Heart left ventricle (tissue), 13 donors: ENCODE results near the gene ZNRF4.

Source experiments
- CTCF ChIP-seq, 12 donors: fragments of 200-600 bp; sonication (generic) in 4 of 12; IDR thresholded peaks; one replicate each; pipeline versions ENCODE4 v1.5.0 to v1.8.0; 2018 to 2022; ENCODE audit warnings: antibody characterized with exemption in 12 of 12, mild to moderate bottlenecking in 5 of 12
- POLR2A ChIP-seq, 2 donors: fragments of 450-650 bp; IDR thresholded peaks; one replicate each; pipeline ENCODE4 v1.6.1; 2017; ENCODE audit warnings: antibody characterized with exemption in 2 of 2, mild to moderate bottlenecking in 2 of 2, moderate library complexity in 2 of 2
- donor health status: ischemic (EF 13 %, LVEDD 7.1; RV severe dilation, severe dysfunction).
- donor health status: DM: no; HTN: yes; CAD: no.
- donor health status: DM: no; HTN: no; CAD: no.
- donor health status: ischemic (EF 25% LVEDD 6.9; RV normal size, moderate dysfunction).
- donor health status: ischemic (EF 25% LVEDD 5.7; RV mildly dilated, moderate dysfunction).
- donor health status: ischemic (EF 35%, LVEDD 5.7; RV mildly dilated, moderate dysfunction).
- donor health status: nonischemic (EF 11% LVEDD 7.7; RV severe dilation, severe dysfunction).
- donor health status: DM: yes; HTN: yes; CAD: no.
- donor health status: PGD.
- donor health status: ischemic (EF 29% LVEDD 5.4; RV normal size, mild dysfunction).
- donor health status: nonischemic (EF 23%, LVEDD 6.1; RV moderate dilation, normal function).

- TF ChIP-seq POLR2A (IDR thresholded peaks at IDR 0.05) (no peak), CTCF (IDR thresholded peaks at IDR 0.05) (no peak)
These were observed 7.4 kb upstream of the ZNRF4 start for GRCh38 chr19:5447700-5448311.
